ENCODE results near the gene PRPF19. TPM values are rescaled to one million over a fixed set of nuclear protein-coding genes. Genes with fewer than 3 reads are reported as not detected.

Gene PRPF19
- total and polyA plus RNA-seq, 2 of the 13 experiments (the other 11 are each of a cell fraction or from before 2014, with no cell fraction given) = 27.4 to 91.1 TPM

DNA sequence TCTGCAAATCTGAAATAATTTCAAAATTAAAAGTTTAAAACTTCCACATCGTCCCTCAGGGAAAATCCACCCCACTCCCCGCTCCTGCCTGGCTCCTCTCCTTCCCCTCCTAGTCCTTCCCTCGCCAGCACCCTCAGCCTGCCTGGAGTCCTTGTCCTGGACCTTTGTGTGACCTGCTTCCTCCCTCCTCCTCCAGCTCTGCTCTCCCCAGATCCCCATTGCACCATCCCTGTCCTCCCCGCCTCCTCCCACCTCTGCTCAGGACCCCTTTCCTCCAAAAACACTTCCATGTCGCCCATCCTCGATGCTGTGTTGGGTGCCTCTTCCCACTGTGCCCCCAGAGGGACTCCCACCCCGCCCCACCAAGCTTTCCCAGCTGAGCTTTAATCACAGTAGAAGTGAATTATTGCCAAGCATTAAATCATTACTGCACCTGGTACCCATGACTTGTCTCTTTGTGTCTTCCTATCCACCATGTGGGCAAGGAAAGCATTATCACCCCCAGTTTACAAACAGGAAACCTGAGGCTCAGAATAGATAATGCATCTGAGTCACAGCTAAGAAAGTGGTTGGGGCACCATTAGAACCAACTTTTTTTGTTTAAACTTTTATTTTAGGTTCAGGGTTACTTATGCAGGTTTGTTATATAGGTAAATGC is 41.4 kb downstream of the PRPF19 start (continued):
- TF ChIP-seq, protein P1, sequence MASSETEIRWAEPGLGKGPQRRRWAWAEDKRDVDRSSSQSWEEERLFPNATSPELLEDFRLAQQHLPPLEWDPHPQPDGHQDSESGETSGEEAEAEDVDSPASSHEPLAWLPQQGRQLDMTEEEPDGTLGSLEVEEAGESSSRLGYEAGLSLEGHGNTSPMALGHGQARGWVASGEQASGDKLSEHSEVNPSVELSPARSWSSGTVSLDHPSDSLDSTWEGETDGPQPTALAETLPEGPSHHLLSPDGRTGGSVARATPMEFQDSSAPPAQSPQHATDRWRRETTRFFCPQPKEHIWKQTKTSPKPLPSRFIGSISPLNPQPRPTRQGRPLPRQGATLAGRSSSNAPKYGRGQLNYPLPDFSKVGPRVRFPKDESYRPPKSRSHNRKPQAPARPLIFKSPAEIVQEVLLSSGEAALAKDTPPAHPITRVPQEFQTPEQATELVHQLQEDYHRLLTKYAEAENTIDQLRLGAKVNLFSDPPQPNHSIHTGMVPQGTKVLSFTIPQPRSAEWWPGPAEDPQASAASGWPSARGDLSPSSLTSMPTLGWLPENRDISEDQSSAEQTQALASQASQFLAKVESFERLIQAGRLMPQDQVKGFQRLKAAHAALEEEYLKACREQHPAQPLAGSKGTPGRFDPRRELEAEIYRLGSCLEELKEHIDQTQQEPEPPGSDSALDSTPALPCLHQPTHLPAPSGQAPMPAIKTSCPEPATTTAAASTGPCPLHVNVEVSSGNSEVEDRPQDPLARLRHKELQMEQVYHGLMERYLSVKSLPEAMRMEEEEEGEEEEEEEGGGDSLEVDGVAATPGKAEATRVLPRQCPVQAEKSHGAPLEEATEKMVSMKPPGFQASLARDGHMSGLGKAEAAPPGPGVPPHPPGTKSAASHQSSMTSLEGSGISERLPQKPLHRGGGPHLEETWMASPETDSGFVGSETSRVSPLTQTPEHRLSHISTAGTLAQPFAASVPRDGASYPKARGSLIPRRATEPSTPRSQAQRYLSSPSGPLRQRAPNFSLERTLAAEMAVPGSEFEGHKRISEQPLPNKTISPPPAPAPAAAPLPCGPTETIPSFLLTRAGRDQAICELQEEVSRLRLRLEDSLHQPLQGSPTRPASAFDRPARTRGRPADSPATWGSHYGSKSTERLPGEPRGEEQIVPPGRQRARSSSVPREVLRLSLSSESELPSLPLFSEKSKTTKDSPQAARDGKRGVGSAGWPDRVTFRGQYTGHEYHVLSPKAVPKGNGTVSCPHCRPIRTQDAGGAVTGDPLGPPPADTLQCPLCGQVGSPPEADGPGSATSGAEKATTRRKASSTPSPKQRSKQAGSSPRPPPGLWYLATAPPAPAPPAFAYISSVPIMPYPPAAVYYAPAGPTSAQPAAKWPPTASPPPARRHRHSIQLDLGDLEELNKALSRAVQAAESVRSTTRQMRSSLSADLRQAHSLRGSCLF (CRISPR knock-in tag; IDR thresholded peaks at IDR 0.05; ENCODE audit: borderline replicate concordance) = no peak

DNA sequence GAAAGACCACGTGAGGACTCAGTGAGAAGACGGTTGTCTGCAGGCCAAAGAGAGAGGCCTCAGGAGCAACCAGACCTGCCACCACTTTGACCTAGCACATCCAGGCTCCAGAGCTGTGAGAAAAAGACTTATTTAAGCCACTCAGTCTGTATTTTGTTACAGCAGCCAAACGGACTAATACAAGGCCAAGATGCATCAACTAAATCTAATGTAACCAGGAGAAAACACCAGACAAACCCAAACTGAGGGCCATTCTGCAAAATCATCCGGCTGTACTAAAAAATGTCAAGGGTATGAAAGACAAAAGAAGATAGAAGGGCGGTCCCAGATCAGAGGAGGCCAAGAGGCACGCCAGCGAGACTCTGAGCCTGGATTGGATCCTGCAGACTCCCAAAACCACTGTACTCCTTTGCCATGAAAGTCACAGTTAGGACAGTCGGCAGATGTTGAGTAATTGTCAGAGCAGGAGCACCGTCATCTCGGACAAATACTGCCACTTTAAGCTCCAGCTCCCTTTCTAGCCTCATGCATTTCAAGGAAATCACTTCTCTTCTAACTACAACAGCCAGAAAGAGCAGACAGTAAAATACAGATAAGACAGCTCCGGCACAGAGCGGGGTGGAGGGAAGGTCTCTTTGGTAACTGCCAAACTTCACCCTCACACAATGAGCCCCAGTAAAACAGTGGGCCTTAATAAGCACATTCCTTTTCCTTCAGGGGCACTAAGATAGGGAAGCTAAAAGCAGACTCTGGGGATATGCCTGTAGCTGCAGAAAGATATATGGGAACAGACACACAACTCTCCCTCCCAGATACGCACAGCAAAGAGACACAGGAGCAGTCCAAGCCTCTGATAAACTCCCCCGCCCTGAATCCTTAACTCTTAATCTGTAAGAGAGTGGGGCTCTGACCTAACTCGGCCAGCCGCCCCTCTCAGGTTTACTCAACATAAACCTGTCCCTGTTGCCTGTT is 42.5 kb downstream of the PRPF19 start:
- Histone ChIP-seq H3K9me3 (ENCODE audit: low read length) (no peaks in the 10 kb centered on the region), H3K27me3 (ENCODE audit: control insufficient read depth in 1 of 2, insufficient read depth in 2 of 2, low read length in 2 of 2) (peaks cover 0 to 14% of the 10 kb centered on the region in 2 experiments; a peak in 2 of 5 replicates), H3K79me2 (ENCODE audit: insufficient read depth, low read length) (no peaks in the 10 kb centered on the region), H3K4me1 (ENCODE audit: insufficient read depth, low read length) (peaks cover 30% of the 10 kb centered on the region), H3K9ac (ENCODE audit: insufficient read depth, low read depth, low read length) (no peak overlapping the region), H3K36me3 (replicated peaks in 1 of 2; ENCODE audit: control insufficient read depth in 1 of 2, insufficient read depth in 2 of 2, low read length in 2 of 2) (no peaks in the 10 kb centered on the region), H3K27ac (ENCODE audit: extremely low read length, insufficient read depth, low read length) (no peak overlapping the region), H3K4me2 (ENCODE audit: low read depth, low read length) (no peak overlapping the region), H2AFZ (ENCODE audit: low read length) (no peak overlapping the region), H4K20me1 (ENCODE audit: insufficient read depth, low read length) (no peaks in the 10 kb centered on the region), H3K4me3 (replicated peaks in 1 of 3; ENCODE audit: insufficient read depth in 1 of 3, low read depth in 2 of 3, low read length in 3 of 3) (no peak overlapping the region)
- TF ChIP-seq ZNF703 (CRISPR knock-in tag; IDR thresholded peaks at IDR 0.05; ENCODE audit: borderline replicate concordance) (no peak), ZNF12 (CRISPR knock-in tag; IDR thresholded peaks at IDR 0.05) (peak; percentile 55; the same call in 1 of the 2 replicates)
- WGBS (ENCODE audit: low lambda C conversion rate) = 49% methylated on average over 16 of the region's 16 CpGs
- in situ Hi-C loops (cut with HindIII; ENCODE audit: extremely low pct_ligation_motif_present, low pct_unique_long_range_greater_than_20kb) (no loop called here), intact Hi-C loops (cut with micrococcal nuclease; ENCODE audit: unreplicated experiment) (no loop called here)
- ATAC-seq (no peak), DNase-seq (ENCODE audit: low spot score) (no peak), FAIRE-seq (no peak)
- CTCF ChIA-PET (ENCODE audit: low intra/inter-chr PET ratio, low total read pairs) = no interaction called here
- BruUV-seq (replicated peaks) = no TSS peak
- POLR2A ChIA-PET = no interaction called here

Data from HepG2 (cell line).